Liver (tissue), 3 donors: ENCODE measurements around the gene TPSB2.

Source experiments
- CTCF ChIP-seq: fragments of 150-350 bp; IDR thresholded peaks from 2 replicates; pipeline ENCODE4 v1.5.1; 2017; ENCODE audit warnings: improper control_type of control experiment, low read depth, low read length; ENCODE audit not compliant: missing input control
- EGR1 ChIP-seq, 2 donors: IDR thresholded peaks; 2 replicates each; pipeline ENCODE4 v1.6.1; 2016 to 2018; ENCODE audit warnings: antibody characterized with exemption in 2 of 2, low read depth in 2 of 2
- FOXA1 ChIP-seq: IDR thresholded peaks from 2 replicates; pipeline ENCODE4 v1.6.1; 2016; ENCODE audit warnings: antibody characterized with exemption
- HNF4G ChIP-seq: IDR thresholded peaks from 2 replicates; pipeline ENCODE4 v1.6.1; 2016; ENCODE audit warnings: antibody characterized with exemption
- MAX ChIP-seq: IDR thresholded peaks from 2 replicates; pipeline ENCODE4 v1.6.1; 2016; ENCODE audit warnings: antibody characterized with exemption
- NR2F2 ChIP-seq: IDR thresholded peaks from 2 replicates; pipeline ENCODE4 v1.6.1; 2016; ENCODE audit warnings: antibody characterized with exemption
- RAD21 ChIP-seq, 2 donors: IDR thresholded peaks; 2 replicates each; pipeline ENCODE4 v1.6.1; 2016; ENCODE audit warnings: antibody characterized with exemption in 2 of 2, mild to moderate bottlenecking in 2 of 2
- RXRA ChIP-seq, 2 donors: IDR thresholded peaks; 2 replicates each; pipeline ENCODE4 v1.6.1; 2017 to 2018; ENCODE audit warnings: antibody characterized with exemption in 2 of 2, mild to moderate bottlenecking in 1 of 2
- SP1 ChIP-seq: IDR thresholded peaks from 2 replicates; pipeline ENCODE4 v1.6.1; 2018; ENCODE audit warnings: antibody characterized with exemption, mild to moderate bottlenecking
- TAF1 ChIP-seq: conservative IDR thresholded peaks from 2 replicates; pipeline ENCODE4 v1.6.1; 2016; ENCODE audit warnings: antibody characterized with exemption, mild to moderate bottlenecking
- YY1 ChIP-seq: IDR thresholded peaks from 2 replicates; pipeline ENCODE4 v1.6.1; 2016; ENCODE audit warnings: antibody characterized with exemption, mild to moderate bottlenecking
- ZBTB33 ChIP-seq: IDR thresholded peaks from 2 replicates; pipeline ENCODE4 v1.6.1; 2016; ENCODE audit warnings: antibody characterized with exemption
- TF ChIP-seq, protein P1 (sequence below): IDR thresholded peaks from 2 replicates; pipeline ENCODE4 v1.6.1; 2016; ENCODE audit warnings: antibody characterized with exemption, mild to moderate bottlenecking
- donor health status: healthy.
- donor health status: healthy.

GRCh38 chr16:1218930-1219611, 10.9 kb downstream of the TPSB2 start:
- no peak for TF ChIP-seq CTCF
- no peak for TF ChIP-seq ZBTB33
- TF ChIP-seq TAF1, result no peak
- TF ChIP-seq YY1, result no peak
- TF ChIP-seq, protein P1, sequence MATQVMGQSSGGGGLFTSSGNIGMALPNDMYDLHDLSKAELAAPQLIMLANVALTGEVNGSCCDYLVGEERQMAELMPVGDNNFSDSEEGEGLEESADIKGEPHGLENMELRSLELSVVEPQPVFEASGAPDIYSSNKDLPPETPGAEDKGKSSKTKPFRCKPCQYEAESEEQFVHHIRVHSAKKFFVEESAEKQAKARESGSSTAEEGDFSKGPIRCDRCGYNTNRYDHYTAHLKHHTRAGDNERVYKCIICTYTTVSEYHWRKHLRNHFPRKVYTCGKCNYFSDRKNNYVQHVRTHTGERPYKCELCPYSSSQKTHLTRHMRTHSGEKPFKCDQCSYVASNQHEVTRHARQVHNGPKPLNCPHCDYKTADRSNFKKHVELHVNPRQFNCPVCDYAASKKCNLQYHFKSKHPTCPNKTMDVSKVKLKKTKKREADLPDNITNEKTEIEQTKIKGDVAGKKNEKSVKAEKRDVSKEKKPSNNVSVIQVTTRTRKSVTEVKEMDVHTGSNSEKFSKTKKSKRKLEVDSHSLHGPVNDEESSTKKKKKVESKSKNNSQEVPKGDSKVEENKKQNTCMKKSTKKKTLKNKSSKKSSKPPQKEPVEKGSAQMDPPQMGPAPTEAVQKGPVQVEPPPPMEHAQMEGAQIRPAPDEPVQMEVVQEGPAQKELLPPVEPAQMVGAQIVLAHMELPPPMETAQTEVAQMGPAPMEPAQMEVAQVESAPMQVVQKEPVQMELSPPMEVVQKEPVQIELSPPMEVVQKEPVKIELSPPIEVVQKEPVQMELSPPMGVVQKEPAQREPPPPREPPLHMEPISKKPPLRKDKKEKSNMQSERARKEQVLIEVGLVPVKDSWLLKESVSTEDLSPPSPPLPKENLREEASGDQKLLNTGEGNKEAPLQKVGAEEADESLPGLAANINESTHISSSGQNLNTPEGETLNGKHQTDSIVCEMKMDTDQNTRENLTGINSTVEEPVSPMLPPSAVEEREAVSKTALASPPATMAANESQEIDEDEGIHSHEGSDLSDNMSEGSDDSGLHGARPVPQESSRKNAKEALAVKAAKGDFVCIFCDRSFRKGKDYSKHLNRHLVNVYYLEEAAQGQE, result no peak
- no peak for TF ChIP-seq SP1
- no peak for TF ChIP-seq MAX
- no peak for TF ChIP-seq HNF4G
- TF ChIP-seq RAD21 (IDR thresholded peaks at IDR 0.05), result no peak
- no peak for TF ChIP-seq NR2F2
- TF ChIP-seq RXRA (IDR thresholded peaks at IDR 0.05), result no peak
- TF ChIP-seq FOXA1, result no peak
- TF ChIP-seq EGR1 (IDR thresholded peaks at IDR 0.05; ENCODE audit: low read depth in 2 of 2), result no peak
